Muscle of arm (tissue), 12 donors: Measurements from ENCODE around the gene FGD5. TPM values are rescaled to one million over a fixed set of nuclear protein-coding genes. Genes with fewer than 3 reads are reported as not detected.
"Not testable (repeated sequence)": the region's sequence is repeated elsewhere in the genome, so short reads cannot be mapped to it uniquely, and the experiment has no call there.

Experiments
- DNase-seq: peaks from one replicate; pipeline ENCODE4 v3.0.0-alpha.2; 2013
- polyA plus RNA-seq, 12 donors: library from polyadenylated mRNA; unstranded; fragments of 120-200 nt; gene quantifications; one replicate each; pipeline ENCODE4 v1.2.1, GENCODE V29; 2013; ENCODE audit not compliant: insufficient read length in 12 of 12

FGD5 gene
- polyA plus RNA-seq, 12 donors: 16.1 to 26.3 (median 19.6) TPM; not detected in 1

GRCh38 chr3:14900881-14901873, 82.4 kb downstream of the FGD5 start:
- DNase-seq: no peak

DNA sequence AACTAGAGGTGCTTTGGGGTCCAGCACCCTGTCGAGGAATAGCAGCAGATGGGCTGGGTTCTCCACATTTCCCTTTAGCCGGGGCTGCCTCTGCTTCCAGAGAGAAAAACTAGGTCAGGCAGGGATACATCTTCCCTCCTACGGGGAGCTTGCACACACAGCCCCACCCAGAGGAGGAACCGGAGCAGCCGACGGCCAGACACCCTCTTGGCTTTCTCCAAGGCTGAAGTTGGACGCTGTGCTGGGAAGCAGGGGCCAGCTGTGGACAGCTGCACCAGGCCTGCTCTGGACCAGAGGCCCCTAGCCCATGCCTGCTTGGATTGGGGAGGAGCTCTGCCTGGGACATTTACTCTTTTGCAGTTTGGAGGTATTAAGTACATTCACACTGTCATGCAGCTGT, 84.0 kb downstream of the FGD5 start:
- peak; percentile 89 for DNase-seq

DNA sequence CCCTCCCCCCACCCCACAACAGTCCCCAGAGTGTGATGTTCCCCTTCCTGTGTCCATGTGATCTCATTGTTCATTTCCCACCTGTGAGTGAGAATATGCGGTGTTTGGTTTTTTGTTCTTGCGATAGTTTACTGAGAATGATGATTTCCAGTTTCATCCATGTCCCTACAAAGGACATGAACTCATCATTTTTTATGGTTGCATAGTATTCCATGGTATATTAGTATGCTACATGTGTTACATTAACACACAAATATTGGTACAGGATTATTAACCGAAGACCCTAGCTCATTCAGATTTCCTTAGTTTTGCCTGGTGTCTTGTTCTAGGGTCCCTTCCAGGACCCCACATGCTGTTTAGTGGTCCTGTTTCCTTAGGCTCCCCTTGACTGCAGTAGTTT, 84.7 kb downstream of the FGD5 start:
- not testable (repeated sequence) for DNase-seq

DNA sequence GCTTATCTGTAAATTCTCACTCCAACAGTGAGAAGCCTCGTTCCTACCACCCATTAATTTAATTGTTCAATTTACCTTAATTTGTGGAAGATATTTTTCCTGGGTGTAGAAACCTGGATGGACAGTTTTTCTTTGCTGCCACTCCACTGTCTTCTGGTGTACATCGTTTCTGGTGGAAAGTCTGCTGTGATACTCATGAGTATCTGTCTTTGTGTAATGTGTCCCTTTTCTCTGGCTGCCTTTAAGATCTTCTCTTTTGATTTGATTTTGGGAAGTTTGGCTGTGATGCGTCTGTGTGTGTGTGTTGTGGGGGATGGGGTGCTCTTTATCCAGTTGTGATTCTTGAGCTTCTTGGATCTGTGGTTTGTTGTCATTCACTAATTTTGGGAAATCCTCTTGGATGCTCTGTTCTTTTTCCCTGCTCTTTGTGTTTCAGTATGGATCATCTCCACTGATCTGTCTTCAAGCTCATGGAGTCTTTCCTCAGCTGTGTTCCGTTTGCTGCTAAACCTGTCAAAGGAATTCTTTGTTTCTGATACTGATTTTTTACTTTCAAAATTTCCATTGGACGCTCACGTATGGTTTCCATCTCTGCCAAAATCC, 86.4 kb downstream of the FGD5 start:
- DNase-seq: no peak

DNA sequence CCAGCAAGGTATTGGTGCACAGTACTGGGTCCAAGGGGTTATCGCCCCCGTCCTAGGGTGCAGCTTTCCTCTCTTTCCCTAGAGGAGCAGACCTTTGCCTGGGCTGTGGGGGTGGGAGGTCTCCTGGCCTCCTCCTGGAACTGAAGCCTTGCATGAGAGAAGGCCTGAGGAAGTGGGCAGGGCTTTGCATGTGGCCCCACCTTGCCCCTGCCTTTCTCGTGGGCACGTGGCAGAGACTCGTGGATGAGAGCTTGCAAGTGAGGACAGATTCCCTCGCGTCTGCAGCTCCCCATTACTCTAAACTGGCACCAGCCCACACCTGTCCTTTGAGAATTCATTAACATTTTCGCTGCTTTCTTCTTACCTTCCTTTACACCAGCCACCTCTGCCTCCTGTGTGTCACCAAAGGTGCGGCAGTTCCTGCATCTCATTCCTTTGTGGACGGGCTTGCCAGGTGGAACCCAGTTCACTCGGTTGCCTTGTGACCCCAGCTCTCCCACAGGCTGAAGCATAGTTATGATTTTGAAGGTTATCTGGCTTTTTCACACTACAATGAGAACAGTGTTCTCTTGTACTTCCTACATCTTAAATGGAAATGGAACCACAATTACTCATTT, 87.7 kb downstream of the FGD5 start:
- DNase-seq: no peak

- peak; percentile 20 for DNase-seq
Observed at GRCh38 chr3:14907043-14907966, 88.5 kb downstream of the FGD5 start.

DNA sequence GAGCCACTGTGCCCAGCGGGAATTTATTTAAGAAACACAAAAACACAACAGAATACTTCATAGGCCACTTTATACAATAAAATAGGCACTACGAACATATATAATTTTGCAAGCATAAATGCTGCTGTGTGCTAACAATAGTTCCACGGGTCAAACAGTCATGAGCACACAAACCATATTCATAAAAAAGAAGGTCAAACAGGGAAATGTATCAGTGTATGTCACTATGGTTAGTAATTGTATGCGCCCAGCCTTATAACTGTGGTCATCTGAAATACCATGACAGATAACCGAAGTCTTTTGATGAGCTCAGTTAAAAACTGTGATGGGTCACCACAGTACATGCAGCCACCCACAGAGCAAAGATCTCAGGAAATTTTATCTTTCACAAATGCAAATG, 90.5 kb downstream of the FGD5 start:
- no peak for DNase-seq

- DNase-seq: no peak
Observed at GRCh38 chr3:14911651-14912050, 92.9 kb downstream of the FGD5 start.

GRCh38 chr3:14913071-14913925, 94.5 kb downstream of the FGD5 start:
- DNase-seq: no peak

DNA sequence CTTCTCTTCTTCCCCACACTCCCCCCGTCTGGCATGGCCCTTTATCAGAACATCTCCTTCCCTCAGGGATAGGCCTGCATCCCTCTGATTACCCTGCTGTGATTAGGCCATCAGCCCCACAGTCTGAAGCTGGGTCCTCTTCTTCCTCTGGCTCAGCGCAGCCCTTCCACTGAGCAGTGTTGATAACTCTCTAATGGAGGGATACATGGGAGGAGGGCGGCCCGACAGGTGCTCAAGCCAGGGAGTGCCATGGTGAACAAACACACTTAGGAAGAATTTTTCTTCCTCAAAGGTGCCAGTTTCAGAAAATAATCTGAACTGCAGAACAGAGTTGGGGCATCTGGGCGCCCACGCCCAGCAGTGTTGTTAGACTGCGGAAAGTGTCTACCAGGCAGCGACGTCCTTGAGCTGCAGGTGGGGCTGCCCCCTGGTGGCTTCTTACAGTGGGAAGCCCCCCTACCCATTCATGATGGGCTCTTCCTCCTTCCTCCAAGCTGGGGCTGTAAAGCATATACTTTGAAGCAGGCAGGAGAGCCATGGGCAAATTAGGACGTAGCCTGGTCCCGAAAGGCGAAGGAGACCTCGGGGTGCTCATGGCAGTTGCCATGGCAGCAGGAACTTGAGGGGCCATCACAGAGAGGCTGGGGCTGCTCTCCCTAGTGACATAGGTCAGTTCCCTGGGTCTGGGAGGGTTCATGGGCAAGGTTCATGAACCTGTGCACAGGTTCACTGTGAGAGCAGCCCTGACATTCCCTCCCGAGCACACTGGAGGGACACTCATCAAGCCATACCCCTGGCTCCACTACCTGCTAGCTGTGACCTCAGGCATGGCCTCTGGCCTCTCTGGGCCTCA, 95.4 kb downstream of the FGD5 start:
- no peak for DNase-seq

- no peak for DNase-seq
Observed at GRCh38 chr3:14914779-14915117, 96.0 kb downstream of the FGD5 start.

GRCh38 chr3:14915636-14916222, 97.0 kb downstream of the FGD5 start:
- DNase-seq: no peak

DNA sequence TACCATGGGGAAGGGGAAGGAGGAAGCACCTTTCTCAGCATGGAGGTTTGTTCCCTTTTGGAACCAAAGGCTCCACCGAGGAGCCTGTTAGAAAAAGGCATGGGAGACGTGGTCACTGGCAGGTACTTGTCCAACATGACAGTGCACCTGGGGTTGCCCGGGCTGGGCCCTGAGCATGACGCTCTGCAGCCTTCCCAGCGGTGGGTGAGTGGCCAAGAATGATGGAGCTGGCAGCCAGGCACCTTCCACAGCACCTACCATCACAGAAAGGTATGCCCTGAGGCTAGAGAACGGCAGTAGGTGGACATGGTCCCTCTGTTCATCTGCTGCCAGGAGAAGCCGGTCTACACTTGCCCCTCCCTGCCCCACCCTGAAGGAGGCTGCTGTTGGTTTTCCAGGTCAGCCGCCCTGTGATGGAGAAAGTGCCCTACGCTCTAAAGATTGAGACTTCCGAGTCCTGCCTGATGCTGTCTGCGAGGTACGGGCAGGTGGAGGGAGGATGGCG, 99.6 kb downstream of the FGD5 start:
- no peak for DNase-seq

GRCh38 chr3:14920536-14920935, 101.8 kb downstream of the FGD5 start:
- DNase-seq: no peak

DNA sequence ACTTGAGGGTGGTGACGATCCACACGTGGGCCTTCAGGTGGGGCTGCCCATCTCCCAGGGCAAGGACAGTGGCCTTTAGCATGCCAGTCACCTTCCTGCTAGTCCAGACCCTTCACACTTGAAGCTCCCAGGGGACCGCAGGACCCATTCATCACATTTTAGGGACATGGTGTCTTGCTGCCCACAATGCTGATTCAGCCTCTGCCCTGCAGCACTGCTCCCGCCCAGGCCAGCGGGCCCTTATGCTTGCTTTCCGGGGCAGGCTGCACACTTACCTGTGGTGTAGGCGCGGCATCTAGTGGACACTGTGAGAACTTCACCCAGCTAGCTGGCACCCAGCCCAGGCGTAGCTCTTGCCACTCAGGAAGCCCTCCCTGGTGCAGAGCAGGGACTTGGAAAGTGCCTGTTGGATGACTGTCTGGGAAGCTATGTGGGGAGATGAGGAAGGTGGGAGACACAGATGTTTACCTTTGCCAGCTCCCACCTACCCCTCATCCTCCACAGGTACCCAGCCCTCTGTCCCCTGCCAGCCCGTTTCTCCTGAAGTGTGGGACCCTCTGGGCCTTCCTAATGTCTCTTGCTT, 102.4 kb downstream of the FGD5 start:
- peak; percentile 87 for DNase-seq

DNA sequence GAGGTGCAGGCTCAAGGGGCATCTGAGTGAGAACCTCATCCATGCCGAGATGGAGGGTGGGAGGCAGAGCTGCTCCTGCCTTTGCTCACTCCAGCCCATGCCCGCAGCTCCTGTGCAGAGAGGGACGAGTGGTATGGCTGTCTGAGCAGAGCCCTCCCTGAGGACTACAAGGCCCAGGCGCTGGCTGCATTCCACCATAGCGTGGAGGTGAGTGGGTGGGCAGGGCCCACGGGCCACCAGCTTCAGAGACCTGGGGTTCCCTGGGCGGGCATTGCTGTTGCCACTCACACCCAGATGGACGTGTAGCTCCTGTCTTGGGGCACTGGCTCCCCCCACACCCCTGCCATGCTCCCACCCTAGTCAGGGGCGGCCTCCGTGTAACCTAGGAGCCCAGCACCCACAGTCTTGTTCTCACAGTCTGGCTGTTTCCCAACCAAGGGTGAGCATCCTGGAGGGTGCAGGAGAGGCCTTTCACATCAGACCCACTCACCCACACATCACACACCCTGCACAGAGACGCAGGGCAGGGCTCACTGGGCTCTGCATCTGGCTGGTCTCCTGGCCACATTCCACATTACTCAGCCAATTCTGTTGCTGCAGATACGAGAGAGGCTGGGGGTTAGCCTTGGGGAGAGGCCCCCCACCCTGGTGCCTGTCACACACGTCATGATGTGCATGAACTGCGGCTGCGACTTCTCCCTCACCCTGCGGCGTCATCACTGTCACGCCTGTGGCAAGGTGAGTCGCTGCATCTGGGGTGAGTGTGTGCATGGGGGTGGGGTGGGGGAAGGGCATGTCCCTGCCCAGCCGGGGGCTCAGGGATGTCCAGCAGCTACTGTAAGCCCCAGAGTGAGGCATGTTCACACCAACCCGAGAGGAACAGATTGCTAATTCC, 103.3 kb downstream of the FGD5 start:
- DNase-seq: no peak

DNA sequence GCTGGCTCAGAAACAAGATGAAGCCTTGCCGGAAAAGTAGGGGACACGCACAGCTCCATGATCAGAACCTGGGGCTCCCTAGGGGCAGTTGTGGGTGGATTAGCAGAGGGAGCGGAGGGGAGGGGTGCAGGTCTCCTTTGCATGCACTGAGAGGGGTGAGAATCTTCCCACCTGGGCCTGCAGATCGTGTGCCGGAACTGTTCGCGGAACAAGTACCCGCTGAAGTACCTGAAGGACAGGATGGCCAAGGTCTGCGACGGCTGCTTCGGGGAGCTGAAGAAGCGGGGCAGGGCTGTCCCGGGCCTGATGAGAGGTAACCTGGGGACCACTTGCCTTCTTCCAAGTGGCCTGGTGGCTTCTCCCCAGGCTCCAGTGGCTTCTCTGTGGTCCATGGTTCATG, 104.1 kb downstream of the FGD5 start:
- DNase-seq: no peak

DNA sequence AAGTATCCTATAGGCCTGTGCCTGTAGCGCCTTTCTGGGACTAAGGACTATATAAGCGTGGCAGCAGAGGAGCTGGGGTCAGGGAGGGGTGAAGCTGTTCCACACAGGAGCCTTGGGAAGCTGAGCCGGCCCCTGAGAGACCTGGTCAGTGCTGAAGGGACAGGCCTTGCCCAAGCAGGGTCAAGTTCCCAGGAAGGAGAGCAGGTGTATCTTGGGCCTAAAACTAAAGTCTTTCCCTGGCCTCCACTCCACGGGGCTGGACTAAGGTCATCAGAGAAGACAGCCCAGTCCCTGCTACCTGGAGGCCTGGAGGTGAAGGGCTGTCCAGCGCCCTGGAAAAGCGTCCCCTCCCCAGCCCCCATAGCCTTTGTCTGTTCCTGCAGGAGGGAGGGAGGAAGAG, 104.7 kb downstream of the FGD5 start:
- no peak for DNase-seq
